Stimulated activated CD4-positive, alpha-beta T cell treated with anti-CD3 and anti-CD28 coated beads, Interleukin-12 subunit alpha, Interleukin-12 subunit beta, amount 100 ng/mL, for 4 hours (primary cell): Measurements from ENCODE around the gene PLXNB1.
A peak's percentile ranks its signal among the peaks of the same experiment; 100 is the strongest.

Source experiments
- DNase-seq: peaks from one replicate; pipeline ENCODE4 v3.0.0-alpha.2; 2020

The PLXNB1 gene

DNA sequence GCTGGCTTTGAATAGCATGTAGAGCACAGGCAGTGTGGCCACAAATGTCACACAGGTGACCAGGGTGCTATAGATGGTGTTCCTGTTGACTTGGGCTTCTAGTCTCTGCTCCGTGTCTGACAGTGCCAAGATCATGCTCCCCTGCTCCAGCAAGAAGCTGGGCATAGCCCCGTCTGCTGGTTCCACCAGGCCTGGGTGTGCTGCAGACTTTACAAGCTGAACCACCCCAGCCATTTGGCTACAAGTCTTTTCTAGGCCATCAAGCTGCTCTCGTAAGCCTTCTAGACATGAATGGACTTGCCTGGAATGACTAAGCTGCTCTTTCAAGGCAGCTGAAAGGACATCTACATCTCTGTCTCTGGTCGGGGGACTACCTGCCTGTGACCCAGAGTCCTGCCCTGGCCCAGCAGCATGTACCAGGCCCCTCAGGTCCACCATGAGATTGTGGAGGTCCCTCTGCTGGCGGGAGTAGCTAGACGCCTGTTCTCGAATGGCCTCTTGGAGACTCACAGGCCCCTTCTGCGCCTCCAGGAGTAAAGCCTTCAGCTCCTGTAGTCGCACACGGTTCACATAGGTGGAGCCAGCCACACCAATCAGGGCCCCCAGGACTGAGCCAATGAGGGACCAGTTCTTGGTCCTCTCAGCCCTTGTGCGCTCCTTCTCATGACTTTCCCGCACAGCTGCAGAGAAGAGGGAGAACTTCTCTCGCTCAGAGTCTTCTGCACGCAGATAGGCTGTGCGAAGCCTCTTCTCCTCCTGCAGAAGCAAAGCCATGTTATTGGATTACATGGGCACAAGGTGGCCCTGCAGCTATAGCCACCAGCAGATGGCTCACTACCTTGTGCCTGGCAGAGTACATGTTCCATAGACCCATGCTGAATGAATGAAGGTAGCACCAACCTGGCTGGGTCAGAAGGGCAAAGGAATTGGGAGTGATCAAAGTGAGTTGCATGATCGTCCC lies 2.8 kb upstream of the PLXNB1 start:
- no peak for DNase-seq

DNA sequence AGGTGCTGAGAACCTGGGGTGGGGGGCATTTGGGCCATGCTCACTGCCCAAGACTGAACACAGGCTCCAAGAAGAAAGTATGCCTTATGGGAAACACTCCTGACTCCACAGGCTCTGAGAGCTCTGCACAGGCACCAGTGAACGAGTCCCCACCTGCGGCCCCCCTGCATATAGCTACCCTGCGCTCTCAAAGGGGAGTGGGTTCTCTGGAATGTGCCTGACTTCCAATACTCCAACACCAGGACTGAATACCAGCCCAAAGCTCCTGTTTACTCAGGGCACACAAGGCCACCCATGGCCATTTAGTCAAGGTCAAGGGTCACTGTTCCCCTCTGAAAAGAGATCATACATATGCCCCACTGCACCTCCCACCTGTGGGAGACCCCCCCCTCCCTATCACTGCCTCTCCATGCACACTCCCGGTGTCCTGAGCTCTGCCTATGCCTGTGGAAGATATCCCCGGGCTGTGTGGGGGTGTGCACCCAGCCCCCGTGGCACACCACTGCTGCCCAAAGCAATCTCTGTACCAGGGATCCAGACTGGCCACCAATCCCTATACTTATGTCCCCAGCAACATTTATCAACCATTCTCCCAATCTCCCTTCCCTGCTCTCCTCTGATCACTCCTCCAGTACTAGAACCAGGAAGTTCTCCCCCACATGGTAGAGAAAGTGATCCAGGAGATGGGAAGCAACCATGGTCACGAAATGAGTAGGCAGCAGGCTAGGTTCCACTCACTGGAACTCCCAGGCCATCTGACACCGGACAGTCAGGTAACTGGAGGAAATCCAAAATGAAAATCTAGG lies 1.5 kb upstream of the PLXNB1 start:
- no peak for DNase-seq

DNA sequence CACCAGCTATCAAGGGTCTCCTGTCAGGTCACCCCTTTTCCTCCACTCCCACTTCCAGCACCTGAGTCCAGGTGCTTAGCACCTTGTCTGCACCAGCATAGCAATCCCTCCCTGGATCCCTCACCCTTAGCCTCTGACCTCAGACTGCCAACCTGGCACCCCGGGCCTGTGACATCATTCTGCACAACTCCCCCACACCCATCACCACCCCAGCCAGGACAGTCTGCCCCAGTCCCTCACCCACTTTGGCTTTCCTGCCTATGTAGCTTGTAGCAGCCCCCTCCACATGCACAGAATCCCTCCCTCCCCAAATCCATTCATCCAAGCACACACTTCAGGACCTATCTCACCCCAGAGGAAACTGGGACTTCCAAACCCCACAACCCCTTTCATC lies 819 bp upstream of the PLXNB1 start:
- DNase-seq = no peak

DNA sequence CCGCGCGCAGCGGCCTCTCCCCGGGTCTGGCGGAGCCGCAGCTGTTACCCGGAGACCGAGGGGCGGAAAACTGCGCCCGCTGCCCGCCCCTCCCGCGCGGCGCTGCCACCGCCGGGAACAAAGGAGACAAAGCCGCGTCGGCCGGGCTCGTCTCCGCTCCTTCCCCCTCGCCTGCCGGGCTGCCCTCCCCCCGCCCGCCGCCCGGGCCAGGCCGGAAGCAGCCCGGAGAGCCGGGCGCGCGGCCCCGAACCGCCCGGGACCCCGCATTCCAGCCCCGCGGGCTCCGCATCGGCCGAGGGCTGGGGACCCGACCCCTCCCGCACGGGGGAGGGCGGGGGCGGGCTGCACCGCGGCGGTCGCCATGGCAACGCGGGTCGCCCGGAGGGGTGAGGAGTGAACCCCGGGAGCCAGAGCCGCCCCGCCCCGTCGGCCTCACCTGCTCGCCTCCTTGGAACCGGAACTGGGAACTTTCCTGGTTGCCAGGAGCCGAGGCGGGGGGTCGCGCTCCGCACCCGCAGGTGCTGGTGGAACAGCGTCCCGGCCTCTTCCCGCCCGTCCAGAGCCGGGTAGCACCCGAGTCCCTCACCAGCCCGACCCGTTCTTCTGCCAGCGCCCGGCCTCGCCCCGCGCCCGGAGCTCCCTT lies 448 bp downstream of the PLXNB1 start:
- DNase-seq = peak; percentile 58

DNA sequence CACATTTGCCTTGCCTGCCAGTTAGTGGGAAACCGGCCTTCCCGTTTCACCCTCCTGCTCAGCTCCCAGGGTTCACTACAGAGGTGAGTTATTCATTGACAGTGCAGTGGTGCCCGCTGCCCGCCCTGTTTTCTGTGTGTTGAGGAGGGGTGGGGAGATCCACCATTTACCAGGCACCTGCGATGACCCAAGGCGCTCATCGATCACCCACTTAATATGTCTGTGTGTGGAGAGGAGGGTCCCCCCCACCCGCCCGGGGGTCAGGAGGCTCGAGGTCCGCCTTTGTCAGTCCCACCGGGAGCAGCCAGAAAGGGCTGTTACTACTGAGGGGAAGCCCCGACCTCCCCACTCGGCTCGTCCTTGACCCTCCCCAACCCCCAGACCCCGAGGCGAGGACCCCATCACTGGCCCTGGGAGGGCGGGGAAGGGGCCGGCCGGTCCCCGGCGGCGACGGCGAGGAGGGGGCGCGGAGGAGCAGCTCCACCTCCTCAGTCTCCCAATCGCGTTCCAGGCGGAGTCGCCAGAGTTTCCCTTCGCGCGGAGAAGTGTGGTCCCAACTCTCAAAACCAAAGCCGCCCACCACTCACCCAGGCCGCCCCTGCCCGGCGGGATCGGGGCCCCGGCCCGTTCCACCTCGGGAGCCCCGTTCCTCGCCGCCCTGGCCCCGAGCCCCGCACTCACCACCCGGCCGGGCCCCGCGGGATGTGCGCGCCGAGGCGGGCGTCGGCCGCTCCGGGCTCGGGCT lies 1.1 kb downstream of the PLXNB1 start:
- no peak for DNase-seq

DNA sequence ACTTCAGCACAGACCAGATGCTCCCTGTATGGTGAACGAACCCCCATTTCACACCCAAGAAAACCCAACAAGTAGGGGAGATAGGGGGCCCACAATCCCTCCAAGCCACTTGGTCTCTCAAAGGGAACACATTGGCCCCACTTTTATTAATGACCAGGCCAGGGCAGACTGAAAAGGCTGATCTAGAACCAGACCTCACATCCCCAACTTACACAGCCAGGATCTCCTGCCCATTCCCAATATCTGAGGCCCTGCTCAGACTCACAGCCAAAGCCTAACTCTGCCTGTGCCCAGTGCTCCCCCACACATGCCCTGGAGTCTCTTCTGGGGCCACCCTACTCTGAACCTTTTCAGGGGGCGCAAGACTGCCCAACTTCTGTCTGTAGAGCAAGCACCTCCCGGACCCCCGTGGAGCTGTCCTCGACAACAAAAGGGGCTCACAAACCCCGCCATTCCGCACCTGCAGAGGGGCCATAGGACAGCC lies 1.8 kb downstream of the PLXNB1 start:
- no peak for DNase-seq

DNA sequence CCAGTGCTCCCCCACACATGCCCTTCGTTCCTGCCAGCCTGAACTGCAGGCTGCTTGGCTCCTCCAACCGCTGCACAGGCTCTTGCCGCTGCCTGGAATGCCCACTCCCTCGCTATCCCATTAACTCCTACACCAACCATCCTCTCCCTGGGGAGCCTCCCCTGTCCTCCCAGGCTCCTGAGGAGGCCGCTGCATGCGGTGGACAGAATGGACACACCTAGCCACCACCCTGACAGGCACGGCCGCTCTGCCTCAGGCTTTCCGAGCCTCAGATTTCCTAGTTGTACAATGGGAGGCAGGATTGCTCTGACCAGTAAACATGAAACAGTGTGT lies 2.3 kb downstream of the PLXNB1 start:
- DNase-seq = no peak

DNA sequence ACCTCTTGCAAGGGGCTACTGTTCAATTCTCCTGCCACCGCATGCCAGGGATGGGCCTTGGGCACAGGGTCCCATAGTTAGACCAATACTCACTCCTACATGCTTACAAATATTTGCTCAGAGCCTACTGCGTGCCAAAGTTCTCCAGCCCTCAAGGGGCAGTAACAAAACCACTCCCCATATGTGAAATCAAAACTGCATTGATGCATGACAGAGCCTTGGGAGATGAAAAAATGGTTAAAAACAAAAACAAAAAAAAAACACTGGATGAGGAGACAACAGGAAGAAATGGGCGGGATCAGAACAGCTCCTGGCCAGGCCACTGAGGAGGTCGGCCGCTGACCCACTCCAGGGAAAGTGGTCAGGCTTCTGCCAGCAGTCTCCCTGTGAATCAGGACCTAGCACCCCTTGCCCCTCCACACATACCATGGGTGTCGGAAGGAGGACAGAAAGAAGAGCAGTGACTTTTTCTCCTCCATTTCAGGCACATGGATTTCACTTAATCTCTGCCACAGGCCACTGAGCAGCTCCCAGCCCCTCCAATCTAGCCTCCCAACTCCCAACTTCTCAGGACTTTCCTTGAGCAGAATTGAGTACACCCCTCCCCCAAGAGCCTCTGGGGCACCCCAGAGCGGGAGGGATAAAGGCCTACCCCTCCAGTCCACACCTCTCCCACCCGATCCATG lies 2.8 kb downstream of the PLXNB1 start:
- no peak for DNase-seq

DNA sequence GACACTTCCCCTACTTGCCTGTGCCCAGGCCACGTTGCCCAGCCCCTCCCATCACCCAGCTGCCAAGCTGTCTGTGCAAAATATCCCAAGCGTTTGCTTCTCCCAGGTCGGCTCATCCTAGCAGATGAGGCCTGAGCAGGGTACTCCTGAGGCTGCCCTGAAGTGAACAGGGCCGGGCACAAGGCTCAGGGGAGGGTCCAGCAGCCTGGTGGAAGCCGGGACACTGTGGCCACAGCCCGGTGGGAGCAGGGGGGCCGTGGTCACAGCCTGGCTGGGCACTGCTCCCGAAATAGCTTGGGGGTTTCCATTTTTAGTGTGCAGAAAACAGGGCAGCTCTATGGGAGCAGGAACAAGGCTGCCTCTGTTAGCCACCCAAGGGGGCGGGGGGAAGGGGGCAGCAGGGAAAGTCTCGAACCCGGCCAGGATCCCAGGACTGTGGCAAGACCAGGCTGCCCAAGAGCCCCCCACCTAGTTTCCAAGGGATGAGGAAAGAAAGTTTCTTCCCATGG lies 3.4 kb downstream of the PLXNB1 start:
- no peak for DNase-seq

DNA sequence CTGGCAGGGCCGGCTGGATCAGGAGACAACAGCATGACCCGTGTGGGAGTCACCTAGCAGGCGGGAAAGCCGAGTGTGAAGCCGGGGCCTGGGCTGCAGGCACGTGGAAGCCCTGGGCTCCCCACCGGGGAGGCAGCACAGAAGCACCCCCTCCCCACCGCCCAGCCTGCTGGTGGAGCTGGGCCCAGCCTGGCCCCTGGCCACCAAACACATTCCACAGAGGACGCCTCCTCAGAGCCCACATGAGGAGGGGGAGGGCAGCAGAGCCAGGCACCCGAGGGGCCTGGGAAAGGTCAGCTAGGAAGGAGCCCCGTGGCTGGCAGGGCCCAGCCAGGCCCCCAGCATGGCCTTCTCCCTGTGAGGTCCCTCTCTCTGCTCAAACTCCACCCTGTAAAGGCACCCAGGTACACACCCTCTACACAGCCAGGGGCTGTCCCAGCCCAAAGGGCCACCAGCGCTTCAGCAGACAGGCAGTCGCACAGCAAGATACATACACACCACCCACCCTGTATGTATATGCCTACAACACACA lies 4.5 kb downstream of the PLXNB1 start:
- no peak for DNase-seq

DNA sequence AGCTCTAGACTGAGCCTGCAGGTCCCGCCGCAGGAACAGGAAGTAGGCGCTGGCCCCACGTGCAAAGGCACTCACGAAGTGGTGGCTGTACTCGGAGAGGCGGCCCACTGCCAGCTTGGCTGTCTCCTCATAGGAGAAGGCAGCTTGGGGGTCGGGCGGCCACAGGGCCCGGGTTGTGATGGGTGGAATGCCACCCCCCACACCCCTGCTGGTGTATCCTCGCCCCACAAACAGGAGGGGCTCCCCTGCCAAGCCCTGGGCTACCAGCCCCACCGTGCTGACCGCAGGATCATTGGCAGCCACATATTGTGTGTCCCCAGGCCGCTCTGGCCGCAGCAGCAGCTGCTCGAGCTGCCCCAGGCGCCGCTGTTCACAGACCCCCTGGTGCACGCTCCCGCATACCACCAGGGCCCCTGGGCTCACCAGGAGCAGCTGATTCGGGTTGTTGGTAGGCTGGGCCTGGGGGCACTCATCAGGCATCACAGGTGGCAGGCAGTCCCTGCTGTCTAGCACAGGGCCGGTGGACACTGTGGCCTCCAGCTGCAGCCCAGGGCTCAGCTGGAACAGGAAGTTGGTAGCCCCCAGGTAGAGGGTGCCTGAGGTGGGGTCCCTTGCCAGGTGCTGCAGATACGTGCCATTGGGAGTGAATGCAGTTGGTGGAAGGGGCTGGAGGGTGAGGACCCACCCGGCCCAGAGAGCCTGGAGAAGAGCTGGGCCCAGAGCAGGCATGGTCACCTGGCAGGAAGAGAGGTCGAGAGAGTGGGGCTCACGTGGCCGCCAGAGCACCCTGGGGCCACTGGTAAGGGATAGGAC lies 5.8 kb downstream of the PLXNB1 start:
- DNase-seq = no peak

DNA sequence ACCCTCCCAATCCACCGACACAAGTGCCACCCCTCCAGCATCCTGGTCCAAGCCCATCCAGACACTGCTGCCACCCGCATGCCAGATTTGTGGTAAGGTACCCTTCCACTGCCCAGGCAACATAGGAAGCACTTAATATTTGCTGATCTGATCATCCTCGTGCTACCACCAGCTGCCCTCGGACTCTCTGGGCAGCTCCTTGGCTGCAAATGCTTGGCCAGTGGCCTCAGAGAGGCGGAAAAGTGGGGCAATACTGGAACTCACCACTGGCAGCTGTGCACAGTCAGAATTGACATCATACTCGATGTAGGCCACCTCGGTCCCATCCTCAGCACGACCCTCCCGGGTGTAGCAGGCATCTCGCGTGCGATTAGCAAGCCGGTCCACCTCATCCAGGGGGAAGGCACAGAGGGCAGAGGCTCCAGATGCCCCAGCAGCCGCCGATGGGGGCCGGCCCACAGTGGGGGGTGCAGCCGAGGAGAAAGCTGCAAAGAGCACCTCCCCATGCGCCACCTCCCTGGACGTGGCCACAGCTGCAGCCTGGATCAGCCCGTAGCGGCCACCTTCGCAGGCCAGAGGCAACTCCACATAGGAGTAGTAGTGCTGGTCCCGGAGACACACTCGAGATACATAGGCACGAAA lies 6.5 kb downstream of the PLXNB1 start:
- DNase-seq = no peak

DNA sequence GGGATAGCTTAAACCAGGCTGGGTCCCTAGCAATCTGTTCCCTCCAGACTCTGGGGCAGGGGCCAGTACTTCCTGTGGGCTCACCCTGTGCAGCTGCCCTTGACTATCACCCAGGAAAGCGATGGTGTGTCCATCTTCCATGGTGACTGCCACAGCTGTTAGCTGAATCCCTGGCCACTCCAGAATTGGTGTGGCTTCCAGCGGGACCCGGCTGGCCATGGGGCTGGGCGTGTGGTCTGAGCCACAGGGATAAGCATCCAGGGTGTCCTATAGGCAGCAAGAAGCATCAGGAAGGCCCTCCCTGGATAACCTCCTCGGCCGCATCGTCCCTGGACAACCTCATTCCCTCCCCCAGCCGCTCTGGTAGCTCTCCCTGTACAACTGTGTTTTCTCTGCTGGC lies 7.2 kb downstream of the PLXNB1 start:
- DNase-seq = no peak

DNA sequence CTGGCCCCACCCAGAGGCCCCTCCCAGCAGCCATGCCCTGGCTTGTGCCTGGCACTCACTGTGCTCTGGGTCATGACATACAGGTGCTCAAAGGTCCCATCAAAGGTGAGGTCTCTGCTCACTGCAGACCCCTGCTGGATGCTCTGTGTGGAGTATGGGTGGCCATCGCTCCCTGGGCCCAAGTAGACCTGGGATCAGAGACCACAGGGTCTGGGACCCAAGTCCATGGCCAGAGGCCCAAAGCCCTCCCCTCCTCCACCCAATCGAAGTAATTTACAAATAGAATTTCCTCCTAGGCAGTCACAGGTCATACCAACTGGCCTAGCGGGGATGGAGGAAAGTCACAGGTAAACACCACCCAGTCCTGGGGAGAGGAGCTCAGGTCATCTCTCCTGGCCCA lies 7.6 kb downstream of the PLXNB1 start:
- DNase-seq = no peak

DNA sequence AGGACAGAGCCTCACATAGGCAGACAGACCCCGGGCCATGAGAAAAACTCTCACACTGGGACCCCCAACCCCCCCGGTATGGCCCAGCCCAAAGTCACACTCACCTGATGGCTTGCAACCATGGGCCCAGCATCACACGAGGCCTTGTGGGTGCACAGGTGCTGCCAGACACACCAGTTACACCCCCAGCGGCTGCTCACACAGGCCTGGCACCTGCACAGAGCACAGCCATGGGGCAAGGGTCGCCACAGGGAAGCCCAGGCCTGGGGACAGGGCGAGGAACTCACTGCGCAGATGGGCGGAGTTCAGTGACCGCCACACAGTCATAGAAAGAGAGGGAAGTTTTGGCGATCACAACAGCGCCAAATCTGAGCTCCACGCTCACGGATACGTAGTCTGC lies 9.3 kb downstream of the PLXNB1 start:
- no peak for DNase-seq

DNA sequence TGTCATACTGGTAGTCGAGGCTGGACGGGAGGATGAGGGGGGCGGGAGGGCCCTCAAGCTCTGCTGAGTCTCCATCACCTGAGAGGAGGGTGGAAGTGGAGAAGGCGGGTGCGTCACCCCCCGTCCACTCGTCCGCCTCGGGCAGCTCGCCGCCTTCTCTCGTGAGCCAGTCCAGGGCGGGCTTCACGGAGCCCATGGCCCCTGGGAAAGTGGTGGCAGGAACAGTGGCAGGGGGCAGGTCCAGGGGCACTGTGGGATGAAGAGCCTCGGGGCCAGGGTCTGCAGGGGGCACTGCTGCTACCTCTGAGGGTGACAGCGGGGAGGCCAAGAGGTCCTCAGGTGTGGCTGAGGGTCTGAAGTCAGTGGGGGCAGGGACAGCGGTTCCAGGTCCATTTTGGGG lies 10.3 kb downstream of the PLXNB1 start:
- no peak for DNase-seq

DNA sequence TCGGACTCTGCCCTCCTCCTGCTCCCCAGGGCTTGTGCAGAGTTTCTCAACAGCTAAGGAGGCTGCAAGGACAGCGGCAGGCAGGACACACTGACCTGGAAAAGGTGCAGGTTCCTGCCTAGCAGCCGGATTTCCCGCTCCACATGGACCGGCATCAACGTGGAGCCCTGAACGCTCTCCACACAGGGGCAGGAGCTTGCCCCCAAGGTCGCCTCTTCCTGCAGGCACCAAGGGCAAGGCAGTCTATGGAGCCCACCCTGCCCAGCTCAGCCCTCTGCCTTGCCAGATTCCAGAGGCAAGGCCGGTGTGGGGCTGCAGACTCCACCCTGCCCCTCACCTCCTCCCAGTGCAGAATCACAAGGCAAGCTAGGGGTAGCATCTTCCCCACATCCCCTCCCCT lies 10.7 kb downstream of the PLXNB1 start:
- no peak for DNase-seq

DNA sequence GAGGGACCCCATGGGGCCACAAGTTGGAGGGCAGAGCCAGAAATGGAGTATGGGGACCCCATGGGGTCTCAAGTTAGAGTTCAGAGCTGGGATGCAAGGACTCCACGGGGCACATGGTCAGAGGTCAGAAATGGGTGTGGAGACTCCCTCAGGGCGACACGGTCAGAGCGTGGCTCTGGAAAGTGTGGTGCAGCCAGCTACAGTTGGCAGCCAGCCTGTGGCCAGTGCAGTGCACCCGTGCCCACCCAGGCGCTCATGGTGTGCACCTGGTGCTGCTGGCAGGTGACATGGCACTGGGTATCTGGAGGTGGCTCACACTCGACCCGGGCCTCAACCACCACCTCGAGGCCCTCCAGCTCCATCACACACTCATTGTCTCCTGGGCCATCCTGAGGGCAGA lies 11.2 kb downstream of the PLXNB1 start:
- DNase-seq = no peak

DNA sequence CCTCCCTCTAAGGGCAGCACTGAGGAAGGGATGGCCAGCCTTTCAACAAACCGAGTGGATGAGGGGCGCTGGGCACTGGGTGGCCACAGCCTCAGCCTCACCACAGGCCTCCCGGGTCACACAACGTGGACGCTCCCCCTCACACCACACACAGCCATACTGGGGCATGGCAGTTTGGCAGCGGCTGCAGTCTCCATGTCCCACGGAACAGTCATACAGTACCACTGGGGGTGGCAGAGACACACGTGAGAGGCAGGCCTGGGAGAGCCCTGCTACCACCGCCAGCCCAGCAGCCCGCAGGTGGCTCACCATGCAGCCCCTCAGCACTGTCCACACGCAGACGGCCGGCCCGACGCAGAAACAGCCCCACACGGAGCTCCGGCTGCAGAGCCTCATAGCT lies 11.7 kb downstream of the PLXNB1 start:
- no peak for DNase-seq

DNA sequence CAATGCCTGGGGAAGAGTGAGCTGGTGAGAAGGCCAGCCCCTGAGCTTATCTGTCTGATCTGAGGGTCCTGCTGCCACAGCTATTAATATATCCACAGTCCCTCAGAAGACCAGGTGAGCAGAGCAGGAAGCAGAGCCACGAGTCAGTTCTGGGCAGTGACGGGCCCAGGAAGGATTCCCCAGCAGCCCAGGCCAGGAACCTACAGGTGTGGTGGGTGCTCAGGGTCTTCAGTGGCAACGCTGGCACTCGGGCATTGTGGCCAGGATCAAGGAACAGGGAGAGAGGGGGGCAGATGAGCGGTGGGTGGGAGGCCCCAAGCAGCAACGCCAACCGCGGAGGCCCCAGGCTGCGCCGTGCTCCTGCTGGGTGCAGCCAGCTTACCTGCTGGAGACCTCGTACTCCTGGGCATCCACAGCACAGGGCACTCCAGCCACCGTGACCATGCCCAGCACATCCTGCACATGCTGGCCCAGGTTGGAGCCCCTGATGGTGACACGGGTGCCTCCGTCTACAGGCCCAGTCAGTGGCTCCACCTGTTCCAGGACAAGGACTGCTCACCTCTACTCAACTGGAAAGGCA lies 12.3 kb downstream of the PLXNB1 start:
- no peak for DNase-seq
